ENCODE results near the gene TPRA1. TPM values are rescaled to one million over a fixed set of nuclear protein-coding genes. Genes with fewer than 3 reads are reported as not detected.

TPRA1 gene
- total RNA-seq, 2 experiments from 2014 or later = 18.7 to 20.9 TPM

- H3K4me3 Mint-ChIP-seq = no peak overlapping the region
- no peaks in the 10 kb centered on the region for H3K27me3 Mint-ChIP-seq
- no peak overlapping the region for H3K27ac Mint-ChIP-seq
- CTCF ChIA-PET = no interaction called here
- peaks cover 13% of the 10 kb centered on the region for H3K36me3 Mint-ChIP-seq
- POLR2A ChIA-PET = no interaction called here
- DNase-seq = no peak
- no peaks in the 10 kb centered on the region for H3K4me1 Mint-ChIP-seq (ENCODE audit: low read depth)
- intact Hi-C loops (cut with micrococcal nuclease) = no loop called here
- H3K9me3 Mint-ChIP-seq = no peaks in the 10 kb centered on the region
These were observed 21.4 kb downstream of the TPRA1 start for GRCh38 chr3:127569160-127569559.

- Mint-ChIP-seq H3K36me3 (peaks cover 13% of the 10 kb centered on the region), H3K4me1 (ENCODE audit: low read depth) (no peaks in the 10 kb centered on the region), H3K27me3 (no peaks in the 10 kb centered on the region), H3K27ac (no peak overlapping the region), H3K4me3 (no peak overlapping the region), H3K9me3 (no peaks in the 10 kb centered on the region)
- CTCF ChIA-PET = interaction anchor here (1.3 kb wide), 1 partner anchor 22 kb away, joined by 3 read pairs; no protein-coding TSS in a partner anchor
- no peak for DNase-seq
- POLR2A ChIA-PET = no interaction called here
- intact Hi-C loops (cut with micrococcal nuclease) = no loop called here
These were observed 21.9 kb downstream of the TPRA1 start for GRCh38 chr3:127568586-127568985.

GRCh38 chr3:127566833-127567232 is 23.7 kb downstream of the TPRA1 start:
- Mint-ChIP-seq H3K36me3 (peaks cover 9% of the 10 kb centered on the region), H3K4me1 (ENCODE audit: low read depth) (no peaks in the 10 kb centered on the region), H3K9me3 (no peaks in the 10 kb centered on the region), H3K27ac (no peak overlapping the region), H3K27me3 (no peaks in the 10 kb centered on the region), H3K4me3 (no peak overlapping the region)
- ChIA-PET CTCF (interaction anchor here (1.3 kb wide), 1 partner anchor 19 kb away, joined by 3 read pairs; no protein-coding TSS in a partner anchor), POLR2A (no interaction called here)
- intact Hi-C loops (cut with micrococcal nuclease) = no loop called here
- no peak for DNase-seq

GRCh38 chr3:127565711-127566110 is 24.8 kb downstream of the TPRA1 start:
- intact Hi-C loops (cut with micrococcal nuclease) = no loop called here
- Mint-ChIP-seq H3K36me3 (peaks cover under 1% of the 10 kb centered on the region), H3K4me1 (ENCODE audit: low read depth) (no peaks in the 10 kb centered on the region), H3K9me3 (no peaks in the 10 kb centered on the region), H3K4me3 (no peak overlapping the region), H3K27me3 (no peaks in the 10 kb centered on the region), H3K27ac (no peak overlapping the region)
- ChIA-PET POLR2A (no interaction called here), CTCF (interaction anchor here (1.9 to 2.4 kb wide), 2 partner anchors 9 to 18 kb away, joined by 7 to 13 read pairs; no protein-coding TSS in a partner anchor)
- no peak for DNase-seq

- no peak overlapping the region for H3K27ac Mint-ChIP-seq
- no peak overlapping the region for H3K4me3 Mint-ChIP-seq
- CTCF ChIA-PET = no interaction called here
These were observed 30.3 kb downstream of the TPRA1 start for GRCh38 chr3:127560051-127560787.

GRCh38 chr3:127556565-127556964 is 34.0 kb downstream of the TPRA1 start:
- ChIA-PET POLR2A (no interaction called here), CTCF (interaction anchor here (1.1 to 1.6 kb wide), 2 partner anchors 8 to 18 kb away, joined by 4 to 6 read pairs; no protein-coding TSS in a partner anchor)
- Mint-ChIP-seq H3K4me1 (ENCODE audit: low read depth) (no peaks in the 10 kb centered on the region), H3K9me3 (peaks cover 8% of the 10 kb centered on the region), H3K27me3 (no peaks in the 10 kb centered on the region), H3K4me3 (no peak overlapping the region), H3K27ac (no peak overlapping the region), H3K36me3 (no peaks in the 10 kb centered on the region)
- no peak for DNase-seq
- intact Hi-C loops (cut with micrococcal nuclease) = no loop called here

More at GRCh38 chr3:127560051-127560787, 30.3 kb downstream of the TPRA1 start:
- POLR2A ChIA-PET = no interaction called here
- Mint-ChIP-seq H3K4me1 (ENCODE audit: low read depth) (no peaks in the 10 kb centered on the region), H3K36me3 (no peaks in the 10 kb centered on the region), H3K9me3 (peaks cover 8% of the 10 kb centered on the region), H3K27me3 (no peaks in the 10 kb centered on the region)
- intact Hi-C loops (cut with micrococcal nuclease) = no loop called here
- no peak for DNase-seq

GRCh38 chr3:127555108-127555507 is 35.4 kb downstream of the TPRA1 start:
- no peak for DNase-seq

GRCh38 chr3:127552038-127552437 is 38.5 kb downstream of the TPRA1 start:
- no peaks in the 10 kb centered on the region for H3K36me3 Mint-ChIP-seq
- H3K4me1 Mint-ChIP-seq (ENCODE audit: low read depth) = peaks cover 7% of the 10 kb centered on the region
- intact Hi-C loops (cut with micrococcal nuclease) = no loop called here
- no peak for DNase-seq
- POLR2A ChIA-PET = no interaction called here
- no peaks in the 10 kb centered on the region for H3K9me3 Mint-ChIP-seq
- no peak overlapping the region for H3K4me3 Mint-ChIP-seq
- no peak overlapping the region for H3K27ac Mint-ChIP-seq
- no peaks in the 10 kb centered on the region for H3K27me3 Mint-ChIP-seq
- CTCF ChIA-PET = no interaction called here

More at GRCh38 chr3:127555108-127555507, 35.4 kb downstream of the TPRA1 start:
- no peak overlapping the region for H3K27ac Mint-ChIP-seq
- no peak overlapping the region for H3K4me3 Mint-ChIP-seq
- ChIA-PET POLR2A (no interaction called here), CTCF (interaction anchor here (1.4 kb wide), 1 partner anchor 11 kb away, joined by 5 read pairs; no protein-coding TSS in a partner anchor)
- intact Hi-C loops (cut with micrococcal nuclease) = no loop called here
- H3K4me1 Mint-ChIP-seq (ENCODE audit: low read depth) = no peaks in the 10 kb centered on the region
- H3K27me3 Mint-ChIP-seq = no peaks in the 10 kb centered on the region
- peaks cover 6% of the 10 kb centered on the region for H3K9me3 Mint-ChIP-seq
- H3K36me3 Mint-ChIP-seq = no peaks in the 10 kb centered on the region

GRCh38 chr3:127551178-127551577 is 39.4 kb downstream of the TPRA1 start:
- intact Hi-C loops (cut with micrococcal nuclease) = no loop called here
- no peak for DNase-seq
- Mint-ChIP-seq H3K27me3 (no peaks in the 10 kb centered on the region), H3K27ac (no peak overlapping the region), H3K4me1 (ENCODE audit: low read depth) (peaks cover 11% of the 10 kb centered on the region), H3K36me3 (no peaks in the 10 kb centered on the region), H3K9me3 (no peaks in the 10 kb centered on the region), H3K4me3 (no peak overlapping the region)
- CTCF ChIA-PET = no interaction called here
- POLR2A ChIA-PET = no interaction called here

GRCh38 chr3:127550468-127551157 is 39.9 kb downstream of the TPRA1 start:
- CTCF ChIA-PET = no interaction called here
- DNase-seq = no peak
- no peaks in the 10 kb centered on the region for H3K27me3 Mint-ChIP-seq
- intact Hi-C loops (cut with micrococcal nuclease) = no loop called here
- H3K4me1 Mint-ChIP-seq (ENCODE audit: low read depth) = peaks cover 11% of the 10 kb centered on the region
- H3K36me3 Mint-ChIP-seq = no peaks in the 10 kb centered on the region
- no peaks in the 10 kb centered on the region for H3K9me3 Mint-ChIP-seq
- no peak overlapping the region for H3K4me3 Mint-ChIP-seq
- H3K27ac Mint-ChIP-seq = no peak overlapping the region
- POLR2A ChIA-PET = no interaction called here

- Mint-ChIP-seq H3K4me1 (ENCODE audit: low read depth) (peaks cover 11% of the 10 kb centered on the region), H3K27me3 (no peaks in the 10 kb centered on the region), H3K27ac (no peak overlapping the region), H3K9me3 (no peaks in the 10 kb centered on the region), H3K4me3 (no peak overlapping the region), H3K36me3 (no peaks in the 10 kb centered on the region)
- ChIA-PET POLR2A (no interaction called here), CTCF (interaction anchor here (0.9 to 1.7 kb wide), 2 partner anchors 25 to 1027 kb away, joined by 3 to 9 read pairs; no protein-coding TSS in a partner anchor)
- intact Hi-C loops (cut with micrococcal nuclease) = no loop called here
- no peak for DNase-seq
These were observed 40.6 kb downstream of the TPRA1 start for GRCh38 chr3:127549826-127550467.

All from activated CD4-positive, alpha-beta memory T cell treated with anti-CD3 and anti-CD28 coated beads for 36 hours (primary cell).